HUES48 (cell line): ENCODE data around the gene ATG101.

ENCODE experiments used
- H3K27ac ChIP-seq: one replicate; pipeline ENCODE4 v1.7.0; 2013; ENCODE audit warnings: low read depth, low read length, inconsistent platforms
- H3K27me3 ChIP-seq: 2 replicates; pipeline ENCODE4 v1.6.1; 2013; ENCODE audit warnings: mild to moderate bottlenecking, low read length; ENCODE audit not compliant: control insufficient read depth, insufficient read depth
- H3K36me3 ChIP-seq: 2 replicates; pipeline ENCODE4 v1.6.1; 2013; ENCODE audit warnings: low read length; ENCODE audit not compliant: control insufficient read depth, insufficient read depth
- H3K4me1 ChIP-seq: 2 replicates; pipeline ENCODE4 v1.6.1; 2013; ENCODE audit warnings: mild to moderate bottlenecking, low read length; ENCODE audit not compliant: control insufficient read depth, insufficient read depth
- H3K4me3 ChIP-seq: 2 replicates; pipeline ENCODE4 v1.5.1; 2013; ENCODE audit warnings: mild to moderate bottlenecking, low read depth, low read length
- H3K9ac ChIP-seq: 2 replicates; pipeline ENCODE4 v1.6.1; 2013; ENCODE audit warnings: mild to moderate bottlenecking, low read depth, low read length, moderate library complexity
- H3K9me3 ChIP-seq: 2 replicates; pipeline ENCODE4 v1.6.1; 2013; ENCODE audit warnings: low read length; ENCODE audit not compliant: control insufficient read depth, insufficient read depth

ATG101 gene

DNA sequence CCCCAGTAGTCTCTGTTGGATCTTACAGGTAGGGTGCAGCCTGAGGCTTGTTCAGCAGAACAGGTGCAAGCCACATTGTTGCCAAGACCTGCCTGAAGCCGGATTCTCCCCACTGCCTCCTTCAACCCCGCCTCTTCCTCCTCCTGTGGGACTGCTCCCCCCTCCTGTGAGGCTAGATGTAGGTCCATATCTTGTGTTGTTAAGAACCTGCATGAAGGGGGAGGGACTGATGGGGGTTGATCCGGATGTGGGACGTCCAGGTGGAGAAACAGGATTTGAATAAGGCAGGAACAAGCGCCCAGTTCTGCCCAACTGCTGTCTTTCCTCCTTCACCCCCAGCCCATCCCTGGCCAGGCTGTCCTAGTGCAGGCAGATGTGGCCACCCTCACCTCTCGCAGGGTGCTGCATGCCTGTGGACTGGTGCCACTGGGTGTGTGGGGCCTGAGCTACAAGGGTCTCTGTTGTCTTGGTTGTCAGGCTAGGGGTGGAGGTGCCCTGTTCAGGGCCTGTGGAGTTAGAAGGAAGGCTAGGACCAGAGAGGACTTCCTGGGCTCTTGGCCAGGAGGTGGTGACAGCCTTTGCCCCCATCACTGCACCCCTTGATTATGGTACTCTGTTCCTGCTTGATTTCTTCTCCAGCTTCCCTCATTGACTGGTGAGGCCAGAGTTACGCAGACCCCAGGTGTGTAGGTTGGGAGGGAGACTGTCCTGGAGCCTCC, 17.2 kb upstream of the ATG101 start:
- no peak overlapping the region for H3K9ac ChIP-seq

DNA sequence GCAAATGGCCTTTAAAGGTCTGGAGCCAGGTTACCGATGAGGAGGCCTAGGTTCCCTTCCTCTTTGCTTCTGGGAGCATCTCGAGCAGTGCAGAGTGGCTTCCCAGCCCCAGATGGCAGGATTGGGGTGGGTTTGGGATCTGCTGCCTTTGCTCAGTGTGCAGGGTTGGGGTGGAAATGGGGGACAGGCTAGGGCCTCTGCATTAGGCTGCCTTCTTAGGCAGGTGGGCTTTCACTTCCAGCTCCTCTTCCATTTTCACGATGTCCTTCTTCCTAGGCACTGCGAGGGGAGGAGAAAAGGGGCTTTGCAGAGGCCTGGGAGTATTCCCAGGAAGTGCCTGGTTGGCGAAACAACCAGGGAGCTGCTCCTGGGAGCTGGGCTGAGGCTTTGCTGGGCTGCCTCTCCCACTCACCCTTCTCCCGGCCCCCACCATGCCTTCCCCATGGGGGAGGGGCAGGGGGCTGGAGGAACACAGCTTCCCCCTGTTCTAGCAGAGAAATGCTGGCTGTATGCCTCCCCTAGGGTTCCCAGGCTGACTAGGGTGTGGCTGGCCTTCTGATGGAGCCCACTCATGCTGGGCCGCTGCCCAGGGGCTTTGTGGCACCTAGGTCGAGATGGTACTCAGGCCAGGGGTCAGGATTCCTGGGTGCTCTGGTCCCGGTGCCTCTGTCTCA, 16.1 kb upstream of the ATG101 start:
- H3K36me3 ChIP-seq, result peaks cover under 1% of the 10 kb centered on the region; the same call in 1 of the 2 replicates
- no peak overlapping the region for H3K4me3 ChIP-seq
- no peak overlapping the region for H3K9ac ChIP-seq
- H3K9me3 ChIP-seq, result no peaks in the 10 kb centered on the region
- peaks cover 46% of the 10 kb centered on the region for H3K27me3 ChIP-seq
- H3K4me1 ChIP-seq, result peaks cover 19% of the 10 kb centered on the region; the same call in 1 of the 2 replicates
- H3K27ac ChIP-seq, result no peak overlapping the region

More for the DNA sequence above, 17.2 kb upstream of the ATG101 start:
- Histone ChIP-seq H3K9me3 (no peaks in the 10 kb centered on the region), H3K4me3 (no peak overlapping the region), H3K27ac (no peak overlapping the region), H3K27me3 (peaks cover 50% of the 10 kb centered on the region), H3K4me1 (peaks cover 19% of the 10 kb centered on the region; the same call in 1 of the 2 replicates), H3K36me3 (no peaks in the 10 kb centered on the region; the same call in 1 of the 2 replicates)

DNA sequence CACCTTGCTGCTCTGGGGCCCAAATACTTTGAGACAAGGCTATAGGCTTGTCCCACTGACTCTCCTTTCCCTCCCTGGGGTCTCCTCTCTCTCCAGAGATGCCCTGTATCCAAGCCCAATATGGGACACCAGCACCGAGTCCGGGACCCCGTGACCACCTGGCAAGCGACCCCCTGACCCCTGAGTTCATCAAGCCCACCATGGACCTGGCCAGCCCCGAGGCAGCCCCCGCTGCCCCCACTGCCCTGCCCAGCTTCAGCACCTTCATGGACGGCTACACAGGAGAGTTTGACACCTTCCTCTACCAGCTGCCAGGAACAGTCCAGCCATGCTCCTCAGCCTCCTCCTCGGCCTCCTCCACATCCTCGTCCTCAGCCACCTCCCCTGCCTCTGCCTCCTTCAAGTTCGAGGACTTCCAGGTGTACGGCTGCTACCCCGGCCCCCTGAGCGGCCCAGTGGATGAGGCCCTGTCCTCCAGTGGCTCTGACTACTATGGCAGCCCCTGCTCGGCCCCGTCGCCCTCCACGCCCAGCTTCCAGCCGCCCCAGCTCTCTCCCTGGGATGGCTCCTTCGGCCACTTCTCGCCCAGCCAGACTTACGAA, 15.4 kb upstream of the ATG101 start:
- Histone ChIP-seq H3K4me1 (peaks cover 19% of the 10 kb centered on the region; the same call in 1 of the 2 replicates), H3K36me3 (peaks cover 6% of the 10 kb centered on the region; the same call in 1 of the 2 replicates)

DNA sequence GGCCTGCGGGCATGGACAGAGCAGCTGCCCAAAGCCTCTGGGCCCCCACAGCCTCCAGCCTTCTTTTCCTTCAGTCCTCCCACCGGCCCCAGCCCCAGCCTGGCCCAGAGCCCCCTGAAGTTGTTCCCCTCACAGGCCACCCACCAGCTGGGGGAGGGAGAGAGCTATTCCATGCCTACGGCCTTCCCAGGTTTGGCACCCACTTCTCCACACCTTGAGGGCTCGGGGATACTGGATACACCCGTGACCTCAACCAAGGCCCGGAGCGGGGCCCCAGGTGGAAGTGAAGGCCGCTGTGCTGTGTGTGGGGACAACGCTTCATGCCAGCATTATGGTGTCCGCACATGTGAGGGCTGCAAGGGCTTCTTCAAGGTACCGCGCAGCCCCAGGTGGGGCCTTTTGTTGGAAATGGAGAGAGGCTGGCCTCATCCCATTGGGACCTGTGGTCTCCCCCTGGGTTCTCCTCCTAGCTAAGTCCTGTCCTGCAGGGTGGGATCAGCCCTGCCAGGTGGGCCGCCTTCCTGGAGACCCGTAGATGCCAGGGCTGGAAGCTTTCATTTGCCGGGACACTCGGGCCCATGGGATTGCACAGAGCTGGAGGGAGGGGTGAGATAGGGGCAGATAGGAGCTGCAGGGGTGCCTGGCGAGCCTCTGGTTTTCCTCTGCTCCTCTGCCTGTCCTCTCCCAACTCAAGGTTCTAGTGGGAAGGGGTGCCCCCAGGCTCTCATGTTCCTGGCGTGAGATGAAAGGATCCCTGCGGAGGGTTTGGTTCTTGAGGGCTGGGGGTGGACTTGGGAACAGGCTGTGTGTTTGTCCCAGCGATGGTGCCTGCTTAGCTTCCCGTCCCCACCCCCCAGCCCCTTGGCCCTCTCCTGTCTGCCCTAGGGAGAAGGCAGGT, 14.7 kb upstream of the ATG101 start:
- peaks cover 18% of the 10 kb centered on the region; the same call in 1 of the 2 replicates for H3K4me1 ChIP-seq
- no peaks in the 10 kb centered on the region for H3K9me3 ChIP-seq
- H3K9ac ChIP-seq, result no peak overlapping the region
- peaks cover 32% of the 10 kb centered on the region for H3K27me3 ChIP-seq
- no peak overlapping the region for H3K27ac ChIP-seq
- peaks cover 6% of the 10 kb centered on the region; the same call in 1 of the 2 replicates for H3K36me3 ChIP-seq
- H3K4me3 ChIP-seq, result no peak overlapping the region

More for the DNA sequence above, 15.4 kb upstream of the ATG101 start:
- Histone ChIP-seq H3K9me3 (no peaks in the 10 kb centered on the region), H3K4me3 (no peak overlapping the region), H3K27me3 (peaks cover 40% of the 10 kb centered on the region), H3K9ac (no peak overlapping the region), H3K27ac (no peak overlapping the region)

DNA sequence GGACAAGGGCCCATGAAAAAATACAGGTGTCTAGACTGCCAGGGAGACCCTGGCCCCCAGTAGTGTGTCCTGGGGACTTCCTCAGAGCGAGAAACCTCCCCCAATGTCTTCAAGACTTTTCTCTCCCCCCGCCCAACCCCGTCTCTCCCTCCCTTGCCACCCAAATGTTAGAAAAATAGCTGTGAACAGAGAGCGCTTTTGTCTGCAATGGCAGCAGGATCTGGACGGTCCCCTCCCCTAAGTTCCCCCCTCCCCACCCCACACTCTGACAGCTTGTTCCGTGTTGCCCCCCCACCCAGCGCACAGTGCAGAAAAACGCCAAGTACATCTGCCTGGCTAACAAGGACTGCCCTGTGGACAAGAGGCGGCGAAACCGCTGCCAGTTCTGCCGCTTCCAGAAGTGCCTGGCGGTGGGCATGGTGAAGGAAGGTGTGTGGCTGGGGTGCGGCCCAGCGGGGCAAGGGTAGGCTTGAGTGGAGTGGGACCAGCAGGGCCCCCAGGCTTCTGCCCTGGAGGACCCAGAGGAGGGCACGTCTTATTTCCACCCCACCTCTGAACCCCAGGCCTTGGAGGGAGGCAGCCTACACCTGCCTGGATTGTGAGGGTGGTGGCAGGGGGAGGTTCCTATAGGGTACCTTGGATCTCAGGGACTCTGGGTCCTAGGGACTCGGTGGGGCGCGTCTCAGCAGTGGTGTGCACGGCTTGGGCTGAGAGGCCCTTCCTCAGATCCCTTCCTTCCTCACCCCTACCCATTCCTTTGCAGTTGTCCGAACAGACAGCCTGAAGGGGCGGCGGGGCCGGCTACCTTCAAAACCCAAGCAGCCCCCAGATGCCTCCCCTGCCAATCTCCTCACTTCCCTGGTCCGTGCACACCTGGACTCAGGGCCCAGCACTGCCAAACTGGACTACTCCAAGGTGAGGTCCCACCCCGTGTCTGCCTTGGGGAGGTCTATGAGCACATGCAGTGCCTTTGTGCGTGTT, 13.8 kb upstream of the ATG101 start:
- no peak overlapping the region for H3K4me3 ChIP-seq
- no peak overlapping the region for H3K27ac ChIP-seq
- H3K4me1 ChIP-seq, result peaks cover 12% of the 10 kb centered on the region; the same call in 1 of the 2 replicates
- H3K27me3 ChIP-seq, result peaks cover 23% of the 10 kb centered on the region
- H3K36me3 ChIP-seq, result peaks cover 6% of the 10 kb centered on the region; the same call in 1 of the 2 replicates
- no peaks in the 10 kb centered on the region for H3K9me3 ChIP-seq
- no peak overlapping the region for H3K9ac ChIP-seq

DNA sequence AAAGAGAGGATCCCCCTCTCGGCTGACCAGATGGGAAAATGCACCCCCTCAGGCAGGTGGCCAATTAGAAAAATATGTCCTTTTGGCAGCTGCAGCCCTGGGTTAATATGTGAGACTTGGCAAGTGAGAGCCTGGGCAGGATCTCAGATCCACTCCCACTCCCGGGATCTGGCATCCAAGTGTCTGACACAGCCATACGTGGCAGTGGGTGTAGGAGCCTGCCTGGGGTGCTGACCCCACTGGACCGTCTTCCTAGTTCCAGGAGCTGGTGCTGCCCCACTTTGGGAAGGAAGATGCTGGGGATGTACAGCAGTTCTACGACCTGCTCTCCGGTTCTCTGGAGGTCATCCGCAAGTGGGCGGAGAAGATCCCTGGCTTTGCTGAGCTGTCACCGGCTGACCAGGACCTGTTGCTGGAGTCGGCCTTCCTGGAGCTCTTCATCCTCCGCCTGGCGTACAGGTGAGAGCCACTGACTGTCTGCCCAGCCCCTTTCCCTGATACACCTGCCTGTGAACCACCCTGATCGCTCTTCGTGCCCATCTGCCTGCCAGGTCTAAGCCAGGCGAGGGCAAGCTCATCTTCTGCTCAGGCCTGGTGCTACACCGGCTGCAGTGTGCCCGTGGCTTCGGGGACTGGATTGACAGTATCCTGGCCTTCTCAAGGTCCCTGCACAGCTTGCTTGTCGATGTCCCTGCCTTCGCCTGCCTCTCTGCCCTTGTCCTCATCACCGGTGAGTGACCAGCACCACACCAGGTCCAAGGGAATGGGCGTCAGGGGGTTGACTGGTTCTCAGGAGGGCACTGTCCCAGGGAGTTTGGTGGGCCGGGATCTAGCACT, 12.8 kb upstream of the ATG101 start:
- H3K4me1 ChIP-seq, result peaks cover 5% of the 10 kb centered on the region; the same call in 1 of the 2 replicates
- H3K27ac ChIP-seq, result no peak overlapping the region

DNA sequence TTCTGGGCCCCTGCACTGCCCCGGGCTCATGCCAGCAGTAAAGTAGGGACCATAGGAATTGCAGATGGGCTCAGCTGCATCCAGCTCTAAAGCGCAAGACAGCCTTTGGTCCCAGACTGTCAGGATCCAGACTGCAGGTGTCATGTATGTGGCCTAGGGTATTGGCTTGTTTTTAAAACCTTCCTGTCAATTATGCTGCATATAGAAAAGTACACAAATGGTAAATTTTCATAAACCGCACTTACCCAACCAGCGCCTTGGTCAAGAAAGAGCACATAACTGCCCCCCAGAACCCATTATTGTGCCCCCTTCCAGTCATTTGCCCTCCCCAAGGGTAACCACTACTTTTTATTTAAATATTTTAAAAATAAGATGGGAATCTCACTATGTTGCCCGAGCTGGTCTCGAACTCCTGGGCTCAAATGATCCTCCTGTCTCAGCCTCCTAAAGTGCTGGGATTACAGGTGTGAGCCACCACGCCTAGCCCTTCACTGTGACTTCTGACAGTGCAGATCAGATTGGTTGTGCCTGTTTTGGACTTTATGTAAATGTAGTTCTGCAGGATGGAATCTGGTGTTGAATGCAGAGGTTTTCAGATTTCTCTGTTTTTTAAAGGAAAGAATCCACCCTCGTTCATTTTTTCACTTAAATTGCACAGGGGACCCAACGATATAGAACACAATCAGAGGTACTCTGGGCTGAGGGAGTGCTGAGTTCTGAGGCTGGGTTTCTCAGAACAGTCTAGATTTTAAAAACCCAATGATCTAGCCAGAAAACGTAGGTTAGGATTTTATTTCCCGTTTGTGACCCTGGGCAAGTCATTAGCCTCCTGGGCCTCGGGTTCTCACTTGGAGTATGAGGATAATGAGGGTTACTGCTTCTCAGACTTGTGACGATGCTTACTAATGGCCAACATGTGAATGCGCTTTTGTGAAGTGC, 11.9 kb upstream of the ATG101 start:
- Histone ChIP-seq H3K9me3 (no peaks in the 10 kb centered on the region), H3K4me3 (no peak overlapping the region), H3K27me3 (peaks cover 6% of the 10 kb centered on the region), H3K36me3 (peaks cover 6% of the 10 kb centered on the region; the same call in 1 of the 2 replicates), H3K4me1 (no peaks in the 10 kb centered on the region), H3K9ac (no peak overlapping the region), H3K27ac (no peak overlapping the region)

More for the DNA sequence above, 12.8 kb upstream of the ATG101 start:
- H3K9ac ChIP-seq, result no peak overlapping the region
- no peak overlapping the region for H3K4me3 ChIP-seq
- peaks cover 15% of the 10 kb centered on the region for H3K27me3 ChIP-seq
- peaks cover 6% of the 10 kb centered on the region; the same call in 1 of the 2 replicates for H3K36me3 ChIP-seq
- no peaks in the 10 kb centered on the region for H3K9me3 ChIP-seq

DNA sequence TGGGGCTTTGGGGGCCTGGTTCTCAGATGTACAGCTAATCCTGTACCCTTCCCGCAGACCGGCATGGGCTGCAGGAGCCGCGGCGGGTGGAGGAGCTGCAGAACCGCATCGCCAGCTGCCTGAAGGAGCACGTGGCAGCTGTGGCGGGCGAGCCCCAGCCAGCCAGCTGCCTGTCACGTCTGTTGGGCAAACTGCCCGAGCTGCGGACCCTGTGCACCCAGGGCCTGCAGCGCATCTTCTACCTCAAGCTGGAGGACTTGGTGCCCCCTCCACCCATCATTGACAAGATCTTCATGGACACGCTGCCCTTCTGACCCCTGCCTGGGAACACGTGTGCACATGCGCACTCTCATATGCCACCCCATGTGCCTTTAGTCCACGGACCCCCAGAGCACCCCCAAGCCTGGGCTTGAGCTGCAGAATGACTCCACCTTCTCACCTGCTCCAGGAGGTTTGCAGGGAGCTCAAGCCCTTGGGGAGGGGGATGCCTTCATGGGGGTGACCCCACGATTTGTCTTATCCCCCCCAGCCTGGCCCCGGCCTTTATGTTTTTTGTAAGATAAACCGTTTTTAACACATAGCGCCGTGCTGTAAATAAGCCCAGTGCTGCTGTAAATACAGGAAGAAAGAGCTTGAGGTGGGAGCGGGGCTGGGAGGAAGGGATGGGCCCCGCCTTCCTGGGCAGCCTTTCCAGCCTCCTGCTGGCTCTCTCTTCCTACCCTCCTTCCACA, 11.0 kb upstream of the ATG101 start:
- Histone ChIP-seq H3K4me1 (no peaks in the 10 kb centered on the region), H3K9ac (no peak overlapping the region), H3K27me3 (no peaks in the 10 kb centered on the region), H3K4me3 (no peak overlapping the region), H3K9me3 (no peaks in the 10 kb centered on the region), H3K36me3 (peaks cover 6% of the 10 kb centered on the region; the same call in 1 of the 2 replicates), H3K27ac (no peak overlapping the region)
